ENCODE results near the gene ANKRD40.
"Not testable (repeated sequence)": the region's sequence is repeated elsewhere in the genome, so short reads cannot be mapped to it uniquely, and the experiment has no call there.

Gene ANKRD40

DNA sequence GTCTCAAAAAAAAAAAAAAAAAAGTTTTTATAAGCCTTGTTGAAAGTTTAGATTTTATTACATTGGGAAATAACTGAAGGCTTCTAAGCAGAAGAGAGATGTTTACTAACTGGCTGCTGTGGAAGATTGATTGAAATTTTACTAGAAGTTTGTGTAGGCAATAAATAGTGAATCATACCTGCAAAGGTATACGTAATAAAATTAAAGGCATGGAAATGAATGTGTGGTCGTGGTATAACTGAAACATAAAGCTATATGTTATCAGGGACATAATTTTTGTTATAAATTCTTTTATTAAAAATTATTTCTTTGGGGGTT lies 20.4 kb upstream of the ANKRD40 start:
- no peak overlapping the region for H3K4me3 ChIP-seq (ENCODE audit: low read length)
- peaks cover 55% of the 10 kb centered on the region for H4K20me1 ChIP-seq (ENCODE audit: control insufficient read depth, insufficient read depth, low read depth, low read length)
- no peak for TF ChIP-seq EZH2phosphoT487 (IDR thresholded peaks at IDR 0.05; ENCODE audit: borderline replicate concordance, low read length)
- TF ChIP-seq, protein P1, sequence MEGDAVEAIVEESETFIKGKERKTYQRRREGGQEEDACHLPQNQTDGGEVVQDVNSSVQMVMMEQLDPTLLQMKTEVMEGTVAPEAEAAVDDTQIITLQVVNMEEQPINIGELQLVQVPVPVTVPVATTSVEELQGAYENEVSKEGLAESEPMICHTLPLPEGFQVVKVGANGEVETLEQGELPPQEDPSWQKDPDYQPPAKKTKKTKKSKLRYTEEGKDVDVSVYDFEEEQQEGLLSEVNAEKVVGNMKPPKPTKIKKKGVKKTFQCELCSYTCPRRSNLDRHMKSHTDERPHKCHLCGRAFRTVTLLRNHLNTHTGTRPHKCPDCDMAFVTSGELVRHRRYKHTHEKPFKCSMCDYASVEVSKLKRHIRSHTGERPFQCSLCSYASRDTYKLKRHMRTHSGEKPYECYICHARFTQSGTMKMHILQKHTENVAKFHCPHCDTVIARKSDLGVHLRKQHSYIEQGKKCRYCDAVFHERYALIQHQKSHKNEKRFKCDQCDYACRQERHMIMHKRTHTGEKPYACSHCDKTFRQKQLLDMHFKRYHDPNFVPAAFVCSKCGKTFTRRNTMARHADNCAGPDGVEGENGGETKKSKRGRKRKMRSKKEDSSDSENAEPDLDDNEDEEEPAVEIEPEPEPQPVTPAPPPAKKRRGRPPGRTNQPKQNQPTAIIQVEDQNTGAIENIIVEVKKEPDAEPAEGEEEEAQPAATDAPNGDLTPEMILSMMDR (IDR thresholded peaks at IDR 0.05; ENCODE audit: low read depth, low read length, poor library complexity, severe bottlenecking), result no peak
- no peak overlapping the region for H3K27ac ChIP-seq (ENCODE audit: low read depth, low read length)
- H3K79me2 ChIP-seq (ENCODE audit: control insufficient read depth, low read length), result peaks cover 100% of the 10 kb centered on the region
- H3K27me3 ChIP-seq (ENCODE audit: control insufficient read depth, low read length), result no peaks in the 10 kb centered on the region
- H3K4me2 ChIP-seq (ENCODE audit: low read length), result no peak overlapping the region
- peaks cover 25% of the 10 kb centered on the region for H3K4me1 ChIP-seq (ENCODE audit: control insufficient read depth, low read length)
- no peaks in the 10 kb centered on the region for H3K9me2 ChIP-seq (replicated peaks; ENCODE audit: control insufficient read depth, low read length)
- H3K9me3 ChIP-seq (ENCODE audit: control insufficient read depth, insufficient read depth, low read length), result no peaks in the 10 kb centered on the region
- peaks cover 71% of the 10 kb centered on the region for H3K36me3 ChIP-seq (ENCODE audit: control insufficient read depth, low read length)
- H3F3A ChIP-seq (ENCODE audit: control insufficient read depth, insufficient read depth), result peaks cover 2% of the 10 kb centered on the region; the same call in 1 of the 2 replicates

DNA sequence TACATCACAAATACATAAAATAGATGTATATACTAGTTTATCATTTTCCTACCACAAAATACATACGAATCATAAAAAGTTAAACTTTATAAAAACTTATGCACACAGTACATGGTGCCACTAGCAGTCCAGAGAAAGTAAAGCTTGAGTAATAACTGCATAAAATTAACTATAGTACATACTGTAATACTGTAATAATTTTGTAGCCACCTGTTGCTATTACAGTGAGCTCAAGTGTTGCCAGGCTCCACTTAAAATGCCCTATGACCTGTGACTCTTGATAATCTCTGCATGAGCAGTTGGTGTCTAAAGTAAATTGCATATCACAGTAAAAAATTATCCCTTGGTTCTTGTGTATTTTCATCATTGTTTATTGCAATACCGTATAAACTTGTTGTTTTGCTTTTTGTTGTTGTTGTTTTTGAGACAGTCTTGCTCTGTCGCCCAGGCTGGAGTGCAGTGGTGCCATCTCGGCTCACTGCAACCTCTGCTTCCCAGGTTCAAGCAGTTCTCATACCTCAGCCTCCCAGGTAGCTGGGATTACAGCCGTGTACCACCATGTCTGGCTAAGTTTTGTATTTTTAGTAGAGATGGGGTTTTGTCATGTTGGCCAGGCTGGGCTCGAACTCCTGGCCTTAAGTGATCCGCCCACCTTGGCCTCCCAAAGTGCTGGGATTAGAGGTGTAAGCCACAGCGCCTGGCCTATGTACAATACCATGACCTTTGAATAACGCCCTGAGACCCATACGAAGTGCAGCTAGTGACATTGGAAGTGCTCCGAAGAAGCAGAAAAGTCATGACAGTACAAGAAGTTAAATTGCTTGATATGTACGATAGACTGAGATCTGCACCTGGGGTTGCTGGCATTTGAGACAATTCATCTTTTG lies 18.3 kb upstream of the ANKRD40 start:
- no peaks in the 10 kb centered on the region for H3K9me2 ChIP-seq (replicated peaks; ENCODE audit: control insufficient read depth, low read length)
- peaks cover 54% of the 10 kb centered on the region for H4K20me1 ChIP-seq (ENCODE audit: control insufficient read depth, insufficient read depth, low read depth, low read length)
- peaks cover 100% of the 10 kb centered on the region for H3K79me2 ChIP-seq (ENCODE audit: control insufficient read depth, low read length)
- H3K27me3 ChIP-seq (ENCODE audit: control insufficient read depth, low read length), result no peaks in the 10 kb centered on the region
- H3K4me1 ChIP-seq (ENCODE audit: control insufficient read depth, low read length), result peaks cover 32% of the 10 kb centered on the region
- H3K27ac ChIP-seq (ENCODE audit: low read depth, low read length), result no peak overlapping the region
- TF ChIP-seq, protein P1 (IDR thresholded peaks at IDR 0.05; ENCODE audit: low read depth, low read length, poor library complexity, severe bottlenecking), result no peak
- no peak for TF ChIP-seq EZH2phosphoT487 (IDR thresholded peaks at IDR 0.05; ENCODE audit: borderline replicate concordance, low read length)
- H3K4me2 ChIP-seq (ENCODE audit: low read length), result no peak overlapping the region
- no peaks in the 10 kb centered on the region for H3K9me3 ChIP-seq (ENCODE audit: control insufficient read depth, insufficient read depth, low read length)
- peaks cover 74% of the 10 kb centered on the region for H3K36me3 ChIP-seq (ENCODE audit: control insufficient read depth, low read length)
- H3K4me3 ChIP-seq (ENCODE audit: low read length), result no peak overlapping the region
- H3F3A ChIP-seq (ENCODE audit: control insufficient read depth, insufficient read depth), result 0 out of 2 replicates have a peak, but pooled peaks cover 2% of the 10 kb centered on the region

DNA sequence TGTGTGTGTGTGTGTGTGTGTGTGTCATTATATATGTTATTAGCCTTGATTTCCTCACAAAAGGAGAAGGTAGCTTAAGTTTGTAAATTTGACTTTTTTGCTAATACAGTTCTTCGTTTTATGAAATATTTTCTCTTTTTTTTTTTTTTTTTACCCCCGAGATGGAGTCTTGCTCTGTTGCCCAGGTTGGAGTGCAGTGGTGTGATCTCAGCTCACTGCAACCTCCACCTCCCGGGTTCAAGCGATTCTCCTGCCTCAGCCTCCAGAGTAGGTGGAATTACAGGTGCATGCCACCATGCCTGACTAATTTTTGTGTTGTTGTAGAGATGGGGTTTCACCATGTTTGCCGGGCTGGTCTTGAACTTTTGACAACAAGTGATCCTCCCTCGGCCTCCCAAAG lies 16.9 kb upstream of the ANKRD40 start:
- peaks cover 100% of the 10 kb centered on the region for H3K79me2 ChIP-seq (ENCODE audit: control insufficient read depth, low read length)
- H3K9me2 ChIP-seq (replicated peaks; ENCODE audit: control insufficient read depth, low read length); H3K27ac ChIP-seq (ENCODE audit: low read depth, low read length); H3K4me2 ChIP-seq (ENCODE audit: low read length); H3K27me3 ChIP-seq (ENCODE audit: control insufficient read depth, low read length); H3F3A ChIP-seq (ENCODE audit: control insufficient read depth, insufficient read depth); H3K9me3 ChIP-seq (ENCODE audit: control insufficient read depth, insufficient read depth, low read length); H3K4me3 ChIP-seq (ENCODE audit: low read length): not testable (repeated sequence)
- peaks cover 32% of the 10 kb centered on the region for H3K4me1 ChIP-seq (ENCODE audit: control insufficient read depth, low read length)
- H4K20me1 ChIP-seq (ENCODE audit: control insufficient read depth, insufficient read depth, low read depth, low read length), result peaks cover 60% of the 10 kb centered on the region
- peaks cover 77% of the 10 kb centered on the region for H3K36me3 ChIP-seq (ENCODE audit: control insufficient read depth, low read length)

DNA sequence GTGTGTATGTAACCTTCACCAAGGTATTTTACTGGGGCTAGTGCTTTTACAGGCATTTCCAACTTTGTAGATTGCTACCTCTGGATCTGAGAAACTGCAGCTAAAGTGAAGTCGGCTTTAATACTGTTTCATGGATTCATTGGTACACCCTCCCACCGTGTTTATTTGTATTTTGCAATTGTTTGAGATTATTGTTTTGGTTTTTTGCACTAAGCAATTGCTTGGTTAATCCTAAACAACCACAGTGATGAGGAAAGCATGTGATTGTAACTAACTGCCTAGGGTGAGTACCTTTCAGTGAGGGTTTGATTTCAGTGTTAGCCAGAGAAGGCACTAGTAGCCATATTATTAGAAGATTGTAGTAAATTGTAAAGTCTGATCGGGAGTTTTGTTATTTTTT lies 15.0 kb upstream of the ANKRD40 start:
- no peak overlapping the region for H3K27ac ChIP-seq (ENCODE audit: low read depth, low read length)
- no peaks in the 10 kb centered on the region for H3K9me3 ChIP-seq (ENCODE audit: control insufficient read depth, insufficient read depth, low read length)
- H3K4me3 ChIP-seq (ENCODE audit: low read length), result peak overlapping the region; percentile 48

More for the DNA sequence above, 15.0 kb upstream of the ANKRD40 start:
- peak overlapping the region; percentile 55 for H3K4me2 ChIP-seq (ENCODE audit: low read length)
- H3K79me2 ChIP-seq (ENCODE audit: control insufficient read depth, low read length), result peaks cover 90% of the 10 kb centered on the region
- TF ChIP-seq, protein P1 (IDR thresholded peaks at IDR 0.05; ENCODE audit: low read depth, low read length, poor library complexity, severe bottlenecking), result no peak
- TF ChIP-seq EZH2phosphoT487 (IDR thresholded peaks at IDR 0.05; ENCODE audit: borderline replicate concordance, low read length), result no peak
- peaks cover 69% of the 10 kb centered on the region for H3K36me3 ChIP-seq (ENCODE audit: control insufficient read depth, low read length)
- 0 out of 2 replicates have a peak, but pooled peaks cover 2% of the 10 kb centered on the region for H3F3A ChIP-seq (ENCODE audit: control insufficient read depth, insufficient read depth)
- H3K4me1 ChIP-seq (ENCODE audit: control insufficient read depth, low read length), result peaks cover 39% of the 10 kb centered on the region
- H3K27me3 ChIP-seq (ENCODE audit: control insufficient read depth, low read length), result no peaks in the 10 kb centered on the region
- H4K20me1 ChIP-seq (ENCODE audit: control insufficient read depth, insufficient read depth, low read depth, low read length), result peaks cover 53% of the 10 kb centered on the region
- H3K9me2 ChIP-seq (replicated peaks; ENCODE audit: control insufficient read depth, low read length), result no peaks in the 10 kb centered on the region

Measured in DOHH2 (cell line).